Upper lobe of left lung (tissue), 4 donors: ENCODE data around the gene GLOD5.

Source experiments
- POLR2AphosphoS5 ChIP-seq, 2 donors: sonication (generic); formaldehyde crosslinking; IDR thresholded peaks; one replicate each; pipeline ENCODE4 v1.5.1; 2017; ENCODE audit warnings: antibody characterized with exemption in 2 of 2
- TF ChIP-seq, protein P1 (sequence below), 6 experiments: fragments of 450-650 bp in 4 of 6; fragments of 200-600 bp in 2 of 6; sonication (generic) in 2 of 6; IDR thresholded peaks; one replicate each; pipeline ENCODE4 v1.5.1; 2016 to 2019; ENCODE audit warnings: antibody characterized with exemption in 6 of 6

DNA sequence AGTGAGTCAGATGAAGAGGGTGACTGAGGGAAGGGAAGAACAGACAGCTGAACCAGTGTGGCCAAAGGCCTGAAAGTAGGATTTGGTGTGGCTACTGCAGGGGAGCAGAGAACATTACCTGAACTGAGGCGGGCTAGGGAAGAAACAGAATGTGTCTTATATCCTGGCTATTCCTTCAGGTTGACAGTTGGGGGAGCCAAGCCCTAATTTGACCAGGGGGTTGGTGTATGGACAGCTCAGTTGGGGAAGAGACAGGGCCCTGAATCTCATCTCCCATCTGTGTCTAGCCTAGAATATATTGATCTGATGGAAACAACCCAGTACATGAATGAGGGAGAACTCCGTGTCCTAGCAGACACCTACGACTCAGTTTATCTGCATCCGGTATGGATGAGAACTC, 44.5 kb downstream of the GLOD5 start:
- TF ChIP-seq, protein P1, sequence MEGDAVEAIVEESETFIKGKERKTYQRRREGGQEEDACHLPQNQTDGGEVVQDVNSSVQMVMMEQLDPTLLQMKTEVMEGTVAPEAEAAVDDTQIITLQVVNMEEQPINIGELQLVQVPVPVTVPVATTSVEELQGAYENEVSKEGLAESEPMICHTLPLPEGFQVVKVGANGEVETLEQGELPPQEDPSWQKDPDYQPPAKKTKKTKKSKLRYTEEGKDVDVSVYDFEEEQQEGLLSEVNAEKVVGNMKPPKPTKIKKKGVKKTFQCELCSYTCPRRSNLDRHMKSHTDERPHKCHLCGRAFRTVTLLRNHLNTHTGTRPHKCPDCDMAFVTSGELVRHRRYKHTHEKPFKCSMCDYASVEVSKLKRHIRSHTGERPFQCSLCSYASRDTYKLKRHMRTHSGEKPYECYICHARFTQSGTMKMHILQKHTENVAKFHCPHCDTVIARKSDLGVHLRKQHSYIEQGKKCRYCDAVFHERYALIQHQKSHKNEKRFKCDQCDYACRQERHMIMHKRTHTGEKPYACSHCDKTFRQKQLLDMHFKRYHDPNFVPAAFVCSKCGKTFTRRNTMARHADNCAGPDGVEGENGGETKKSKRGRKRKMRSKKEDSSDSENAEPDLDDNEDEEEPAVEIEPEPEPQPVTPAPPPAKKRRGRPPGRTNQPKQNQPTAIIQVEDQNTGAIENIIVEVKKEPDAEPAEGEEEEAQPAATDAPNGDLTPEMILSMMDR (IDR thresholded peaks at IDR 0.05): no peak
- TF ChIP-seq POLR2AphosphoS5 (IDR thresholded peaks at IDR 0.05): no peak
